Stimulated activated CD8-positive, alpha-beta memory T cell treated with anti-CD3 and anti-CD28 coated beads, Interleukin-15, amount 100 ng/mL, for 48 hours (primary cell): ENCODE measurements around the gene DAZAP2.
"Not testable (repeated sequence)": the region's sequence is repeated elsewhere in the genome, so short reads cannot be mapped to it uniquely, and the experiment has no call there.

ENCODE experiments used
- DNase-seq, 2 donors: peaks; one replicate each; pipeline ENCODE4 v3.0.0-alpha.2; 2020; ENCODE audit warnings: low read depth in 2 of 2

The DAZAP2 gene

GRCh38 chr12:51217133-51217967 lies 21.3 kb upstream of the DAZAP2 start:
- DNase-seq: peak in 1 of 2 donors; percentile 21

- peak; percentile 46 to 51 for DNase-seq
Measured at GRCh38 chr12:51217968-51218606, 20.5 kb upstream of the DAZAP2 start, which contains the start of gene POU6F1. Gene POU6F1, minus strand, starts transcription at chr12:51218062. Its CDS starts 11,226 bp downstream, at chr12:51206836.

- DNase-seq: no peak
Measured at GRCh38 chr12:51218607-51219161, 19.9 kb upstream of the DAZAP2 start.

GRCh38 chr12:51219322-51219721 lies 19.3 kb upstream of the DAZAP2 start:
- DNase-seq: no peak

- not testable (repeated sequence) for DNase-seq
Measured at GRCh38 chr12:51219857-51220256, 18.8 kb upstream of the DAZAP2 start.

- no peak for DNase-seq
Measured at GRCh38 chr12:51222461-51222860, 16.2 kb upstream of the DAZAP2 start.

GRCh38 chr12:51224625-51225024 lies 14.0 kb upstream of the DAZAP2 start:
- no peak for DNase-seq

- DNase-seq: no peak
Measured at GRCh38 chr12:51225234-51225633, 13.4 kb upstream of the DAZAP2 start.

- no peak for DNase-seq
Measured at GRCh38 chr12:51225771-51226170, 12.9 kb upstream of the DAZAP2 start.

- not testable (repeated sequence) for DNase-seq
Measured at GRCh38 chr12:51227112-51227511, 11.5 kb upstream of the DAZAP2 start.

GRCh38 chr12:51227962-51228361 lies 10.7 kb upstream of the DAZAP2 start:
- DNase-seq: no peak

- no peak for DNase-seq
Measured at GRCh38 chr12:51229116-51229809, 9.4 kb upstream of the DAZAP2 start.

- DNase-seq: no peak
Measured at GRCh38 chr12:51232642-51233041, 6.0 kb upstream of the DAZAP2 start.

- no peak for DNase-seq
Measured at GRCh38 chr12:51234530-51234929, 4.1 kb upstream of the DAZAP2 start.

GRCh38 chr12:51238037-51238509 lies 553 bp upstream of the DAZAP2 start:
- DNase-seq: no peak

GRCh38 chr12:51240971-51241370 lies 2.3 kb downstream of the DAZAP2 start:
- DNase-seq: no peak

GRCh38 chr12:51242120-51242519 lies 3.5 kb downstream of the DAZAP2 start:
- DNase-seq: no peak

GRCh38 chr12:51242876-51243275 lies 4.2 kb downstream of the DAZAP2 start:
- DNase-seq: no peak

- no peak for DNase-seq
Measured at GRCh38 chr12:51244269-51244668, 5.6 kb downstream of the DAZAP2 start.

GRCh38 chr12:51245476-51246253 lies 7.0 kb downstream of the DAZAP2 start:
- DNase-seq: no peak

- DNase-seq: no peak
Measured at GRCh38 chr12:51246254-51246853, 7.7 kb downstream of the DAZAP2 start.
